ENCODE measurements around the gene CNGB1. TPM values are rescaled to one million over a fixed set of nuclear protein-coding genes. Genes with fewer than 3 reads are reported as not detected.
A peak's percentile ranks its signal among the peaks of the same experiment; 100 is the strongest.

Gene CNGB1
- total and polyA plus RNA-seq, 2 of the 13 experiments (the other 11 are each of a cell fraction or from before 2014, with no cell fraction given), result 0.02 to 0.15 TPM

GRCh38 chr16:57863434-57864160, 107.3 kb downstream of the CNGB1 start (continued):
- TF ChIP-seq ZBTB44 (CRISPR knock-in tag; IDR thresholded peaks at IDR 0.05), result no peak
- no peak for TF ChIP-seq TRAFD1 (CRISPR knock-in tag; IDR thresholded peaks at IDR 0.05; ENCODE audit: borderline replicate concordance)
- TF ChIP-seq ZBED4 (CRISPR knock-in tag; IDR thresholded peaks at IDR 0.05; ENCODE audit: borderline replicate concordance), result no peak
- no peak for TF ChIP-seq ARHGAP35 (CRISPR knock-in tag; IDR thresholded peaks at IDR 0.05; ENCODE audit: borderline replicate concordance)
- TF ChIP-seq ZNF33B (CRISPR knock-in tag; IDR thresholded peaks at IDR 0.05), result no peak
- peak; percentile 68 for TF ChIP-seq CEBPG (CRISPR knock-in tag; IDR thresholded peaks at IDR 0.05)
- TF ChIP-seq CBX5 (CRISPR knock-in tag; IDR thresholded peaks at IDR 0.05; ENCODE audit: borderline replicate concordance), result no peak
- TF ChIP-seq ZNF337 (CRISPR knock-in tag; IDR thresholded peaks at IDR 0.05; ENCODE audit: borderline replicate concordance, low read depth), result no peak
- TF ChIP-seq ATF7 (IDR thresholded peaks at IDR 0.05), result no peak
- TF ChIP-seq ATF7 (CRISPR knock-in tag; IDR thresholded peaks at IDR 0.05), result no peak
- TF ChIP-seq KDM2A (CRISPR knock-in tag; IDR thresholded peaks at IDR 0.05; ENCODE audit: borderline replicate concordance, low read depth), result no peak
- no peak for TF ChIP-seq SRF (IDR thresholded peaks at IDR 0.05; ENCODE audit: low read depth, low read length)
- no peak for TF ChIP-seq GFI1 (CRISPR knock-in tag; IDR thresholded peaks at IDR 0.05; ENCODE audit: borderline replicate concordance)
- TF ChIP-seq ATAD3A (CRISPR knock-in tag; IDR thresholded peaks at IDR 0.05), result no peak
- no peak; the same call in 1 of the 2 replicates for TF ChIP-seq PHF21A (CRISPR knock-in tag; IDR thresholded peaks at IDR 0.05)
- no peak for TF ChIP-seq ATRX (CRISPR knock-in tag; IDR thresholded peaks at IDR 0.05; ENCODE audit: borderline replicate concordance)
- no peak for TF ChIP-seq ZFP37 (CRISPR knock-in tag; IDR thresholded peaks at IDR 0.05; ENCODE audit: borderline replicate concordance)
- no peak for TF ChIP-seq ZNF549 (CRISPR knock-in tag; IDR thresholded peaks at IDR 0.05)
- TF ChIP-seq STAT5B (CRISPR knock-in tag; IDR thresholded peaks at IDR 0.05), result no peak
- no peak for TF ChIP-seq ZNF878 (CRISPR knock-in tag; IDR thresholded peaks at IDR 0.05)
- no peak for TF ChIP-seq E2F2 (CRISPR knock-in tag; IDR thresholded peaks at IDR 0.05; ENCODE audit: borderline replicate concordance)
- no peak for TF ChIP-seq ZNF431 (CRISPR knock-in tag; IDR thresholded peaks at IDR 0.05; ENCODE audit: borderline replicate concordance, low read depth)
- no peak for TF ChIP-seq HOXA5 (CRISPR knock-in tag; IDR thresholded peaks at IDR 0.05)

Data from HepG2 (cell line).